IMR-90 (cell line): ENCODE results near the gene CAPN8. TPM values are rescaled to one million over a fixed set of nuclear protein-coding genes. Genes with fewer than 3 reads are reported as not detected.

Source experiments
- ATAC-seq: fragments of 200-7000 bp; cut with Tn5 transposase; 2 replicates; pipeline ENCODE4 v1.9.1; 2020; ENCODE audit warnings: low read depth, mild to moderate bottlenecking, moderate library complexity
- BruUV-seq: library from RNA; stranded (reverse); fragments of 400-500 nt; replicated peaks from 2 replicates; lab custom pipeline; 2021; lab: Mats Ljungman, UMichigan
- CTCF ChIA-PET: fragments of 300-600 bp; formaldehyde crosslinking; extraction: SDS; loops from one replicate; lab custom pipeline; 2021; ENCODE audit warnings: antibody characterized with exemption; lab: Yijun Ruan, JAX
- POLR2A ChIA-PET: fragments of 300-600 bp; sonication (Branson Sonifier 250); formaldehyde crosslinking; loops from one replicate; lab custom pipeline; 2022; ENCODE audit warnings: antibody characterized with exemption; ENCODE audit not compliant: unreplicated experiment; lab: Charles Lee
- DNase-seq: peaks from one replicate; pipeline ENCODE4 v3.0.0; 2013
- H2AFZ ChIP-seq: replicated peaks from 2 replicates; pipeline ENCODE3; 2013; ENCODE audit warnings: low read length, mild to moderate bottlenecking; ENCODE audit not compliant: poor library complexity
- H2AK5ac ChIP-seq: 2 replicates; pipeline ENCODE4 v1.6.1; 2013; ENCODE audit warnings: low read depth, low read length, inconsistent platforms
- H2AK9ac ChIP-seq: replicated peaks from 2 replicates; pipeline ENCODE3; 2013; ENCODE audit warnings: mild to moderate bottlenecking, low read depth, low read length, moderate library complexity; ENCODE audit not compliant: poor library complexity
- H2BK120ac ChIP-seq: 2 replicates; pipeline ENCODE4 v1.6.1; 2013; ENCODE audit warnings: low read depth, low read length, inconsistent platforms
- H2BK15ac ChIP-seq: 3 replicates; pipeline ENCODE4 v1.6.1; 2013; ENCODE audit warnings: low read depth, low read length, inconsistent platforms
- H2BK20ac ChIP-seq: 2 replicates; pipeline ENCODE4 v1.6.1; 2013; ENCODE audit warnings: low read depth, mild to moderate bottlenecking, inconsistent platforms, low read length, moderate library complexity
- H2BK5ac ChIP-seq: 2 replicates; pipeline ENCODE4 v1.6.1; 2013; ENCODE audit warnings: mild to moderate bottlenecking, low read depth, low read length, inconsistent platforms; ENCODE audit not compliant: poor library complexity, severe bottlenecking
- H3K14ac ChIP-seq: replicated peaks from 2 replicates; pipeline ENCODE4 v1.6.1; 2013; ENCODE audit warnings: low read depth, low read length, inconsistent platforms
- H3K18ac ChIP-seq: 2 replicates; pipeline ENCODE4 v1.6.1; 2013; ENCODE audit warnings: low read depth, low read length, control low read depth
- H3K23ac ChIP-seq: 2 replicates; pipeline ENCODE4 v1.6.1; 2013; ENCODE audit warnings: low read depth, low read length, inconsistent platforms
- H3K27ac ChIP-seq: 2 replicates; pipeline ENCODE4 v1.5.1; 2013; ENCODE audit warnings: mild to moderate bottlenecking, control low read depth, low read length; ENCODE audit not compliant: insufficient read depth
- H3K27me3 ChIP-seq: 2 replicates; pipeline ENCODE4 v1.6.1; 2013; ENCODE audit warnings: low read length; ENCODE audit not compliant: control insufficient read depth, insufficient read depth
- H3K36me3 ChIP-seq: 2 replicates; pipeline ENCODE4 v1.6.1; 2013; ENCODE audit warnings: low read length, mixed read lengths; ENCODE audit not compliant: control insufficient read depth, insufficient read depth
- H3K4ac ChIP-seq: 2 replicates; pipeline ENCODE4 v1.6.1; 2013; ENCODE audit warnings: low read depth, low read length, inconsistent platforms
- H3K4me1 ChIP-seq: 2 replicates; pipeline ENCODE4 v1.6.1; 2013; ENCODE audit warnings: low read length, mixed read lengths; ENCODE audit not compliant: control insufficient read depth, insufficient read depth
- H3K4me2 ChIP-seq: 2 replicates; pipeline ENCODE4 v1.6.1; 2013; ENCODE audit warnings: low read depth, mild to moderate bottlenecking, control low read depth, low read length, moderate library complexity
- H3K4me3 ChIP-seq: 2 replicates; pipeline ENCODE4 v1.5.1; 2013; ENCODE audit warnings: low read depth, mild to moderate bottlenecking, control low read depth, low read length, moderate library complexity; ENCODE audit not compliant: insufficient read depth
- H3K56ac ChIP-seq: 2 replicates; pipeline ENCODE4 v1.6.1; 2013; ENCODE audit warnings: low read length, inconsistent platforms; ENCODE audit not compliant: insufficient read depth; ENCODE audit errors: extremely low read depth
- H3K79me1 ChIP-seq, 2 experiments: 2 replicates each; pipeline ENCODE4 v1.6.1; 2013; ENCODE audit warnings: low read length in 2 of 2, inconsistent platforms in 1 of 2, low read depth in 1 of 2
- H3K9ac ChIP-seq: 2 replicates; pipeline ENCODE4 v1.6.1; 2013; ENCODE audit warnings: low read depth, low read length, control low read depth
- H3K9me1 ChIP-seq: 2 replicates; pipeline ENCODE4 v1.6.1; 2013; ENCODE audit warnings: low read length, inconsistent platforms; ENCODE audit not compliant: insufficient read depth
- H3K9me3 ChIP-seq: 2 replicates; pipeline ENCODE4 v1.6.1; 2013; ENCODE audit warnings: low read length; ENCODE audit not compliant: control insufficient read depth, insufficient read depth
- H4K20me1 ChIP-seq: 2 replicates; pipeline ENCODE4 v1.6.1; 2013; ENCODE audit warnings: low read length, inconsistent platforms; ENCODE audit not compliant: insufficient read depth
- H4K5ac ChIP-seq: 2 replicates; pipeline ENCODE4 v1.6.1; 2013; ENCODE audit warnings: mild to moderate bottlenecking, low read depth, low read length, control low read depth
- H4K8ac ChIP-seq, 2 experiments: 2 replicates each; pipeline ENCODE4 v1.6.1; 2013; ENCODE audit warnings: low read depth in 2 of 2, low read length in 2 of 2, control low read depth in 1 of 2, inconsistent platforms in 1 of 2
- H4K91ac ChIP-seq: 2 replicates; pipeline ENCODE4 v1.6.1; 2013; ENCODE audit warnings: low read depth, low read length, inconsistent platforms; ENCODE audit not compliant: insufficient read depth
- BHLHE40 ChIP-seq: fragments of 150-350 bp; IDR thresholded peaks from 2 replicates; pipeline ENCODE4 v1.6.1; 2016; ENCODE audit warnings: mild to moderate bottlenecking, low read depth, low read length
- CEBPB ChIP-seq: IDR thresholded peaks from 2 replicates; pipeline ENCODE4 v1.6.1; 2012; ENCODE audit warnings: low read depth, low read length, improper control_type of control experiment
- CHD1 ChIP-seq: IDR thresholded peaks from 2 replicates; pipeline ENCODE4 v1.6.1; 2012; ENCODE audit warnings: low read depth, low read length, improper control_type of control experiment
- CTCF ChIP-seq: conservative IDR thresholded peaks from 2 replicates; pipeline ENCODE4 v1.5.1; 2012; ENCODE audit warnings: mild to moderate bottlenecking, low read depth, low read length, improper control_type of control experiment
- ELK1 ChIP-seq: fragments of 150-350 bp; IDR thresholded peaks from 2 replicates; pipeline ENCODE4 v1.6.1; 2016; ENCODE audit warnings: low read depth, mild to moderate bottlenecking, low read length, moderate library complexity, borderline replicate concordance
- FOS ChIP-seq: fragments of 150-350 bp; IDR thresholded peaks from 2 replicates; pipeline ENCODE4 v1.6.1; 2016; ENCODE audit warnings: low read depth, low read length
- MAFK ChIP-seq: IDR thresholded peaks from 2 replicates; pipeline ENCODE4 v1.6.1; 2012; ENCODE audit warnings: low read depth, low read length, improper control_type of control experiment
- MAZ ChIP-seq: IDR thresholded peaks from 2 replicates; pipeline ENCODE4 v1.6.1; 2012; ENCODE audit warnings: low read depth, mild to moderate bottlenecking, low read length, improper control_type of control experiment, moderate library complexity, borderline replicate concordance
- MXI1 ChIP-seq: IDR thresholded peaks from 2 replicates; pipeline ENCODE4 v1.6.1; 2012; ENCODE audit warnings: low read depth, mild to moderate bottlenecking, low read length, moderate library complexity, borderline replicate concordance
- NFE2L2 ChIP-seq: fragments of 150-350 bp; IDR thresholded peaks from 2 replicates; pipeline ENCODE4 v1.6.1; 2016; ENCODE audit warnings: low read depth, mild to moderate bottlenecking, low read length
- POLR2A ChIP-seq: IDR thresholded peaks from 2 replicates; pipeline ENCODE4 v1.6.1; 2012; ENCODE audit warnings: mild to moderate bottlenecking, low read depth, low read length
- RAD21 ChIP-seq: IDR thresholded peaks from 2 replicates; pipeline ENCODE4 v1.6.1; 2012; ENCODE audit warnings: low read length, improper control_type of control experiment
- RCOR1 ChIP-seq: IDR thresholded peaks from 2 replicates; pipeline ENCODE4 v1.6.1; 2012; ENCODE audit warnings: mild to moderate bottlenecking, low read length, improper control_type of control experiment; ENCODE audit not compliant: insufficient replicate concordance
- RFX5 ChIP-seq: IDR thresholded peaks from 2 replicates; pipeline ENCODE4 v1.8.0; 2012; ENCODE audit warnings: low read depth, mild to moderate bottlenecking, low read length, moderate library complexity
- SMC3 ChIP-seq: fragments of 150-350 bp; IDR thresholded peaks from 2 replicates; pipeline ENCODE4 v1.6.1; 2016; ENCODE audit warnings: low read depth, mild to moderate bottlenecking, antibody characterized with exemption, low read length, moderate library complexity
- USF2 ChIP-seq: fragments of 150-350 bp; IDR thresholded peaks from 2 replicates; pipeline ENCODE4 v1.6.1; 2017; ENCODE audit warnings: mild to moderate bottlenecking, antibody characterized with exemption, low read length, low read depth
- WGBS, 2 experiments: methylation state at CpG; one replicate each; pipeline versions ENCODE4 v1.1.5 to v1.1.7; 2013; ENCODE audit warnings: missing lambda C conversion rate in 2 of 2; ENCODE audit not compliant: insufficient read length in 1 of 2; ENCODE audit errors: extremely low coverage in 2 of 2; 5-methylcytosine and 5-hydroxymethylcytosine counted together
- dilution Hi-C: fragments of 300-500 bp; cut with HindIII; formaldehyde crosslinking; loops from one replicate; pipeline ENCODE4 v1.14.3; 2018; ENCODE audit warnings: low sequenced_read_pairs; ENCODE audit not compliant: unreplicated experiment
- in situ Hi-C: fragments of 300-500 bp; cut with MboI; formaldehyde crosslinking; loops from 3 replicates; pipeline ENCODE4 v1.14.3; 2019; ENCODE audit warnings: low sequenced_read_pairs, inconsistent platforms, mixed read lengths
- intact Hi-C: fragments of 100-400 bp; cut with micrococcal nuclease; formaldehyde crosslinking; loops from 2 replicates; pipeline ENCODE4 v1.10.0; 2022
- polyA plus RNA-seq, 3 experiments: library from polyadenylated mRNA; depleted of rRNA; stranded (reverse); fragments of >200 nt; gene quantifications; 2 replicates each; pipeline ENCODE4 v1.2.3, GENCODE V29; 2012; ENCODE audit warnings: low replicate concordance in 1 of 3
- total RNA-seq: library from RNA; depleted of rRNA; stranded (reverse); fragments of >200 nt; gene quantifications from 2 replicates; pipeline ENCODE4 v1.2.3, GENCODE V29; 2012

The CAPN8 gene
- total and polyA plus RNA-seq, 2 of the 4 experiments (the other 2 are of a cell fraction), result not detected

- H3K9me3 ChIP-seq, result no peaks in the 10 kb centered on the region
- WGBS, 2 experiments, result 100% methylated on average over 1 of the region's 4 CpGs; no CpG with 5 or more reads in 1 of the 2 experiments
- no peak overlapping the region for H4K91ac ChIP-seq
- no peak overlapping the region for H2AK5ac ChIP-seq
- H3K23ac ChIP-seq, result no peak overlapping the region
- H3K36me3 ChIP-seq, result no peaks in the 10 kb centered on the region
- no peaks in the 10 kb centered on the region for H3K4me1 ChIP-seq
- CTCF ChIA-PET, result interaction anchor here (1.0 to 1.6 kb wide), 2 partner anchors 13 to 78 kb away, joined by 3 to 4 read pairs; no protein-coding TSS in a partner anchor
- H2BK5ac ChIP-seq, result no peak overlapping the region
- H2AK9ac ChIP-seq, result no peak overlapping the region
- no peak for ATAC-seq
- intact Hi-C loops, result no loop called here
- POLR2A ChIA-PET, result no interaction called here
- no peaks in the 10 kb centered on the region for H4K20me1 ChIP-seq
- H3K4me2 ChIP-seq, result no peak overlapping the region
- H3K9me1 ChIP-seq, result no peaks in the 10 kb centered on the region
- no TSS peak for BruUV-seq
- no peak overlapping the region for H2BK120ac ChIP-seq
- H3K4me3 ChIP-seq, result no peak overlapping the region
- no peak overlapping the region for H2BK15ac ChIP-seq
- peaks cover 22% of the 10 kb centered on the region for H3K27me3 ChIP-seq
- DNase-seq, result no peak
- H3K56ac ChIP-seq, result no peak overlapping the region
- no peak overlapping the region for H2BK20ac ChIP-seq
- no peaks in the 10 kb centered on the region for H3K79me1 ChIP-seq
- no peak overlapping the region for H3K4ac ChIP-seq
- H4K8ac ChIP-seq, result no peak overlapping the region
- H3K9ac ChIP-seq, result no peak overlapping the region
- H2AFZ ChIP-seq, result no peak overlapping the region
- H4K5ac ChIP-seq, result no peak overlapping the region
- H3K18ac ChIP-seq, result no peak overlapping the region
- no peak for TF ChIP-seq MAZ
- TF ChIP-seq RAD21, result no peak
- no peak for TF ChIP-seq CEBPB
- TF ChIP-seq SMC3, result no peak
- no peak for TF ChIP-seq RFX5
- no peak for TF ChIP-seq NFE2L2
- no peak for TF ChIP-seq CTCF
- TF ChIP-seq ELK1, result no peak
- no peak for TF ChIP-seq FOS
- TF ChIP-seq RCOR1, result no peak
- no peak for TF ChIP-seq POLR2A
- no peak for TF ChIP-seq CHD1
- no peak for TF ChIP-seq MXI1
- no peak for TF ChIP-seq BHLHE40
- no peak for TF ChIP-seq MAFK
- TF ChIP-seq USF2, result no peak
- H3K14ac ChIP-seq, result no peak overlapping the region
- dilution Hi-C loops, result no loop called here
- in situ Hi-C loops, result no loop called here
- H3K27ac ChIP-seq, result no peak overlapping the region
Measured at GRCh38 chr1:223543560-223543959, 121.9 kb downstream of the CAPN8 start.
